ENCODE data around the gene HRH4.

Gene HRH4

GRCh38 chr18:24466771-24467170, 6.3 kb downstream of the HRH4 start:
- no peak for DNase-seq

- DNase-seq, result no peak
Measured at GRCh38 chr18:24470022-24470618, 9.7 kb downstream of the HRH4 start.

GRCh38 chr18:24470805-24471204, 10.4 kb downstream of the HRH4 start:
- no peak for DNase-seq

- no peak for DNase-seq
Measured at GRCh38 chr18:24472591-24472990, 12.2 kb downstream of the HRH4 start.

GRCh38 chr18:24474406-24474805, 14.0 kb downstream of the HRH4 start:
- DNase-seq, result no peak

GRCh38 chr18:24475926-24476589, 15.6 kb downstream of the HRH4 start:
- no peak for DNase-seq

GRCh38 chr18:24479371-24479770, 18.9 kb downstream of the HRH4 start:
- DNase-seq, result no peak

GRCh38 chr18:24482821-24483220, 22.4 kb downstream of the HRH4 start:
- DNase-seq, result no peak

GRCh38 chr18:24485681-24486080, 25.2 kb downstream of the HRH4 start:
- DNase-seq, result no peak

GRCh38 chr18:24486684-24487083, 26.2 kb downstream of the HRH4 start:
- no peak for DNase-seq

- no peak for DNase-seq
Measured at GRCh38 chr18:24488824-24489493, 28.5 kb downstream of the HRH4 start.

GRCh38 chr18:24490539-24490938, 30.1 kb downstream of the HRH4 start:
- no peak for DNase-seq

GRCh38 chr18:24491927-24492834, 31.7 kb downstream of the HRH4 start:
- DNase-seq, result no peak

- no peak for DNase-seq
Measured at GRCh38 chr18:24494586-24494985, 34.1 kb downstream of the HRH4 start.

- DNase-seq, result no peak
Measured at GRCh38 chr18:24497031-24497754, 36.8 kb downstream of the HRH4 start.

- no peak for DNase-seq
Measured at GRCh38 chr18:24499814-24500213, 39.4 kb downstream of the HRH4 start.

GRCh38 chr18:24500217-24500616, 39.8 kb downstream of the HRH4 start:
- DNase-seq, result no peak

GRCh38 chr18:24500766-24501165, 40.3 kb downstream of the HRH4 start:
- no peak for DNase-seq

- DNase-seq, result no peak
Measured at GRCh38 chr18:24502667-24503523, 42.5 kb downstream of the HRH4 start.

- DNase-seq, result no peak
Measured at GRCh38 chr18:24504401-24504800, 44.0 kb downstream of the HRH4 start.

GRCh38 chr18:24506175-24506574, 45.7 kb downstream of the HRH4 start:
- no peak for DNase-seq

GRCh38 chr18:24509435-24509834, 49.0 kb downstream of the HRH4 start:
- DNase-seq, result no peak

Measured in T1000 (cell line).